ENCODE data around the gene TVP23A. TPM values are rescaled to one million over a fixed set of nuclear protein-coding genes. Genes with fewer than 3 reads are reported as not detected.

The TVP23A gene
- total RNA-seq, 4 donors from 2014 or later = not detected

GRCh38 chr16:10838621-10839278, 20.2 kb upstream of the TVP23A start:
- ATAC-seq (no peak), DNase-seq (no peak)
- Histone ChIP-seq H3K4me3 (no peak overlapping the region), H3K36me3 (no peaks in the 10 kb centered on the region), H3K4me1 (no peaks in the 10 kb centered on the region), H3K9me3 (no peaks in the 10 kb centered on the region), H3K27me3 (no peaks in the 10 kb centered on the region), H3K27ac (no peak overlapping the region)
- in situ Hi-C loops (cut with MboI; ENCODE audit: low sequenced_read_pairs in 4 of 4) = no loop called here
- intact Hi-C loops (cut with DNase I; ENCODE audit: low total_unique reads) = loop anchor here (10.0 kb wide), 1 partner anchor 76 kb away; no protein-coding TSS in a partner anchor
- TF ChIP-seq POLR2A (IDR thresholded peaks at IDR 0.05) = no peak
- no peak for TF ChIP-seq CTCF (IDR thresholded peaks at IDR 0.05 in 4 of 5, conservative IDR thresholded peaks at IDR 0.05 in 1 of 5)

- TF ChIP-seq CTCF (IDR thresholded peaks at IDR 0.05 in 4 of 5, conservative IDR thresholded peaks at IDR 0.05 in 1 of 5) = no peak
- Histone ChIP-seq H3K9me3 (no peaks in the 10 kb centered on the region), H3K4me1 (no peaks in the 10 kb centered on the region), H3K27me3 (no peaks in the 10 kb centered on the region), H3K4me3 (no peak overlapping the region), H3K36me3 (no peaks in the 10 kb centered on the region), H3K27ac (no peak overlapping the region)
- no peak for DNase-seq
- in situ Hi-C loops (cut with MboI; ENCODE audit: low sequenced_read_pairs in 4 of 4) (no loop called here), intact Hi-C loops (cut with DNase I; ENCODE audit: low total_unique reads) (loop anchor here (10.0 kb wide), 1 partner anchor 78 kb away; no protein-coding TSS in a partner anchor)
- no peak for ATAC-seq
Measured at GRCh38 chr16:10836174-10836853, 17.7 kb upstream of the TVP23A start.

GRCh38 chr16:10835281-10835931, 16.8 kb upstream of the TVP23A start:
- H3K27me3 ChIP-seq = no peaks in the 10 kb centered on the region
- TF ChIP-seq POLR2A (IDR thresholded peaks at IDR 0.05) = no peak
- TF ChIP-seq CTCF (IDR thresholded peaks at IDR 0.05 in 4 of 5, conservative IDR thresholded peaks at IDR 0.05 in 1 of 5) = no peak
- intact Hi-C loops (cut with DNase I; ENCODE audit: low total_unique reads) = loop anchor here (10.0 kb wide), 1 partner anchor 79 kb away; no protein-coding TSS in a partner anchor
- in situ Hi-C loops (cut with MboI; ENCODE audit: low sequenced_read_pairs in 4 of 4) = no loop called here
- H3K4me1 ChIP-seq = no peaks in the 10 kb centered on the region
- no peaks in the 10 kb centered on the region for H3K9me3 ChIP-seq
- no peaks in the 10 kb centered on the region for H3K36me3 ChIP-seq
- ATAC-seq (no peak), DNase-seq (no peak)
- H3K27ac ChIP-seq = no peak overlapping the region
- H3K4me3 ChIP-seq = no peak overlapping the region

GRCh38 chr16:10834766-10835165, 16.2 kb upstream of the TVP23A start:
- Histone ChIP-seq H3K4me3 (no peak overlapping the region), H3K4me1 (no peaks in the 10 kb centered on the region), H3K27me3 (no peaks in the 10 kb centered on the region), H3K9me3 (no peaks in the 10 kb centered on the region), H3K36me3 (no peaks in the 10 kb centered on the region), H3K27ac (no peak overlapping the region)
- no peak for ATAC-seq
- TF ChIP-seq POLR2A (IDR thresholded peaks at IDR 0.05) (no peak), CTCF (IDR thresholded peaks at IDR 0.05 in 4 of 5, conservative IDR thresholded peaks at IDR 0.05 in 1 of 5) (no peak)
- intact Hi-C loops (cut with DNase I; ENCODE audit: low total_unique reads) (loop anchor here (10.0 kb wide), 1 partner anchor 80 kb away; no protein-coding TSS in a partner anchor), in situ Hi-C loops (cut with MboI; ENCODE audit: low sequenced_read_pairs in 4 of 4) (no loop called here)
- no peak for DNase-seq

Data from gastrocnemius medialis (tissue), 4 donors.